SK-N-SH (cell line): ENCODE results near the gene PITPNB. TPM values are rescaled to one million over a fixed set of nuclear protein-coding genes. Genes with fewer than 3 reads are reported as not detected.
A peak's percentile ranks its signal among the peaks of the same experiment; 100 is the strongest.

Experiments used
- CTCF ChIA-PET: fragments of 300-600, 350-600 bp; formaldehyde crosslinking; extraction: SDS; loops from one replicate; lab custom pipeline; 2021; lab: Yijun Ruan, JAX
- POLR2A ChIA-PET: fragments of 350-600 bp; sonication (Branson Sonifier 250); formaldehyde crosslinking; extraction: SDS; loops from one replicate; lab custom pipeline; 2020; ENCODE audit warnings: antibody characterized with exemption, inconsistent platforms; lab: Yijun Ruan, JAX
- DNase-seq: peaks from one replicate; pipeline ENCODE4 v3.0.0; 2012
- H2AFZ ChIP-seq: fragments of 200-600 bp; sonication (generic); 2 replicates; pipeline ENCODE4 v1.8.1; 2016; ENCODE audit warnings: antibody characterized with exemption, mild to moderate bottlenecking, low read depth
- H3F3A ChIP-seq: fragments of 200-600 bp; sonication (generic); replicated peaks from 2 replicates; pipeline ENCODE3; 2016; ENCODE audit warnings: antibody characterized with exemption, mild to moderate bottlenecking; ENCODE audit not compliant: insufficient read depth
- H3K27ac ChIP-seq, 2 experiments: fragments of 200-500 bp in 1 of 2; fragments of 200-600 bp in 1 of 2; sonication (Bioruptor generic) in 1 of 2; sonication (generic), shearing (Covaris generic) in 1 of 2; 2 replicates each; pipeline versions ENCODE4 v1.5.1 to v1.6.1; 2014 to 2016; ENCODE audit warnings: low read depth in 2 of 2, inconsistent platforms in 1 of 2, low read length in 1 of 2, mild to moderate bottlenecking in 1 of 2, mixed read lengths in 1 of 2
- H3K27me3 ChIP-seq: fragments of 200-600 bp; sonication (generic), shearing (Covaris generic); 2 replicates; pipeline ENCODE4 v1.6.1; 2016; ENCODE audit warnings: mixed run types; ENCODE audit not compliant: insufficient read depth
- H3K36me3 ChIP-seq, 2 experiments: fragments of 200-500 bp in 1 of 2; fragments of 200-600 bp in 1 of 2; sonication (Bioruptor generic) in 1 of 2; sonication (generic) in 1 of 2; replicated peaks in 1 of 2; 2 replicates each; pipeline versions ENCODE3 to v1.5.1; 2014 to 2016; ENCODE audit warnings: low read length in 1 of 2, mild to moderate bottlenecking in 1 of 2; ENCODE audit not compliant: insufficient read depth in 2 of 2, control insufficient read depth in 1 of 2
- H3K4me1 ChIP-seq, 2 experiments: fragments of 200-500 bp in 1 of 2; fragments of 200-600 bp in 1 of 2; sonication (Bioruptor generic) in 1 of 2; sonication (generic), shearing (Covaris generic) in 1 of 2; 2 replicates each; pipeline versions ENCODE4 v1.5.1 to v1.6.1; 2014 to 2016; ENCODE audit warnings: low read depth in 1 of 2, low read length in 1 of 2, mixed run types in 1 of 2; ENCODE audit not compliant: insufficient read depth in 2 of 2, control insufficient read depth in 1 of 2
- H3K4me2 ChIP-seq: fragments of 200-600 bp; sonication (generic), shearing (Covaris generic); 2 replicates; pipeline ENCODE4 v1.6.1; 2017; ENCODE audit warnings: mixed run types
- H3K4me3 ChIP-seq, 2 experiments: fragments of 200-500 bp in 1 of 2; fragments of 200-600 bp in 1 of 2; sonication (Bioruptor generic) in 1 of 2; sonication (generic), shearing (Covaris generic) in 1 of 2; 2 replicates each; pipeline versions ENCODE4 v1.5.1 to v1.8.1; 2014 to 2016; ENCODE audit warnings: low read depth in 2 of 2, inconsistent platforms in 1 of 2, low read length in 1 of 2, mild to moderate bottlenecking in 1 of 2, mixed read lengths in 1 of 2, moderate library complexity in 1 of 2
- H3K79me2 ChIP-seq: fragments of 200-600 bp; sonication (generic); 2 replicates; pipeline ENCODE4 v1.8.1; 2017; ENCODE audit warnings: mild to moderate bottlenecking; ENCODE audit not compliant: insufficient read depth
- H3K9ac ChIP-seq: fragments of 200-600 bp; sonication (generic); 2 replicates; pipeline ENCODE4 v1.6.1; 2017; ENCODE audit warnings: mixed run types
- H3K9me2 ChIP-seq: fragments of 200-600 bp; sonication (generic); 2 replicates; pipeline ENCODE4 v1.6.1; 2017; ENCODE audit warnings: mixed run types
- H3K9me3 ChIP-seq: fragments of 200-600 bp; sonication (generic); 2 replicates; pipeline ENCODE4 v1.6.1; 2017; ENCODE audit warnings: mixed run types, mild to moderate bottlenecking, moderate library complexity
- H4K20me1 ChIP-seq: fragments of 200-600 bp; sonication (generic); 2 replicates; pipeline ENCODE4 v1.6.1; 2017; ENCODE audit warnings: mild to moderate bottlenecking, mixed run types; ENCODE audit not compliant: insufficient read depth
- CHD2 ChIP-seq: fragments of 150-350 bp; IDR thresholded peaks from 2 replicates; pipeline ENCODE4 v1.6.1; 2018; ENCODE audit warnings: low read length; ENCODE audit not compliant: partially characterized antibody
- EP300 ChIP-seq, 2 experiments: IDR thresholded peaks; 2 replicates each; pipeline versions ENCODE4 v1.4.0 to v1.6.1; 2012; ENCODE audit warnings: borderline replicate concordance in 1 of 2, low read depth in 1 of 2, low read length in 1 of 2
- FOSL2 ChIP-seq: IDR thresholded peaks from 2 replicates; pipeline ENCODE4 v1.4.0; 2012; ENCODE audit warnings: low read depth, mild to moderate bottlenecking, moderate library complexity, borderline replicate concordance
- FOXM1 ChIP-seq: IDR thresholded peaks from 2 replicates; pipeline ENCODE4 v1.4.0; 2012; ENCODE audit warnings: low read depth, mild to moderate bottlenecking
- GABPA ChIP-seq: IDR thresholded peaks from 2 replicates; pipeline ENCODE4 v1.4.0; 2012; ENCODE audit warnings: low read depth, mild to moderate bottlenecking
- GATA2 ChIP-seq: sonication (generic); formaldehyde crosslinking; IDR thresholded peaks from 2 replicates; pipeline ENCODE4 v1.5.0; 2020; ENCODE audit warnings: mild to moderate bottlenecking, missing genetic modification reagents
- IRF3 ChIP-seq: fragments of 150-350 bp; IDR thresholded peaks from 2 replicates; pipeline ENCODE4 v1.6.1; 2016; ENCODE audit warnings: mild to moderate bottlenecking, low read depth, low read length
- MXI1 ChIP-seq: IDR thresholded peaks from 2 replicates; pipeline ENCODE4 v1.6.1; 2012; ENCODE audit warnings: mild to moderate bottlenecking, low read depth, low read length, improper control_type of control experiment
- NRF1 ChIP-seq: IDR thresholded peaks from 2 replicates; pipeline ENCODE4 v1.6.1; 2012; ENCODE audit warnings: low read depth, mild to moderate bottlenecking, low read length
- PBX3 ChIP-seq: IDR thresholded peaks from 2 replicates; pipeline ENCODE4; 2012
- RFX5 ChIP-seq: IDR thresholded peaks from 2 replicates; pipeline ENCODE4 v1.6.1; 2012; ENCODE audit warnings: mild to moderate bottlenecking, improper control_type of control experiment, low read length
- RXRA ChIP-seq: IDR thresholded peaks from 2 replicates; pipeline ENCODE4 v1.4.0; 2012; ENCODE audit warnings: low read depth, mild to moderate bottlenecking, borderline replicate concordance
- SIN3A ChIP-seq: IDR thresholded peaks from 2 replicates; pipeline ENCODE4 v1.6.1; 2012; ENCODE audit warnings: low read depth, mild to moderate bottlenecking, low read length, moderate library complexity, borderline replicate concordance
- SMC3 ChIP-seq: IDR thresholded peaks from 2 replicates; pipeline ENCODE4 v1.6.1; 2012; ENCODE audit warnings: low read depth, low read length, improper control_type of control experiment
- TAF1 ChIP-seq: IDR thresholded peaks from 2 replicates; pipeline ENCODE4 v1.6.1; 2012; ENCODE audit warnings: low read depth, mild to moderate bottlenecking, low read length, moderate library complexity, borderline replicate concordance
- TEAD4 ChIP-seq: IDR thresholded peaks from 2 replicates; pipeline ENCODE4 v1.4.0; 2012; ENCODE audit warnings: mild to moderate bottlenecking, borderline replicate concordance; ENCODE audit not compliant: insufficient read depth
- USF2 ChIP-seq: fragments of 150-350 bp; IDR thresholded peaks from 2 replicates; pipeline ENCODE4 v1.6.1; 2017; ENCODE audit warnings: antibody characterized with exemption, low read length, low read depth, borderline replicate concordance
- YY1 ChIP-seq: IDR thresholded peaks from 2 replicates; pipeline ENCODE4 v1.4.0; 2012; ENCODE audit warnings: low read depth, mild to moderate bottlenecking
- WGBS: methylation state at CpG from one replicate; pipeline ENCODE4 v1.1.6; 2017; ENCODE audit warnings: low lambda C conversion rate; 5-methylcytosine and 5-hydroxymethylcytosine counted together
- polyA plus RNA-seq, 3 experiments: library from polyadenylated mRNA; depleted of rRNA; stranded (reverse); fragments of >200 nt; gene quantifications; 2 replicates each; pipeline ENCODE4 v1.2.3, GENCODE V29; 2012
- TF ChIP-seq, protein P1 (sequence below): fragments of 200-600 bp; sonication (generic); IDR thresholded peaks from 2 replicates; pipeline ENCODE4 v1.6.1; 2017; ENCODE audit warnings: antibody characterized with exemption, mild to moderate bottlenecking, moderate library complexity

PITPNB gene
- polyA plus RNA-seq, 1 of the 3 experiments (the other 2 are of a cell fraction) = 32.3 TPM

GRCh38 chr22:27853424-27853823 is 65.6 kb downstream of the PITPNB start:
- Histone ChIP-seq H3K27me3 (no peaks in the 10 kb centered on the region), H3K27ac (peak overlapping the region; percentile 31 to 99; a peak in 3 of 4 replicates), H3K9me3 (no peaks in the 10 kb centered on the region), H3K4me3 (no peak overlapping the region), H4K20me1 (no peaks in the 10 kb centered on the region), H3K4me2 (no peak overlapping the region), H3F3A (no peaks in the 10 kb centered on the region), H3K9ac (no peak overlapping the region), H3K36me3 (peaks cover 67 to 94% of the 10 kb centered on the region in 2 experiments), H2AFZ (no peak overlapping the region), H3K79me2 (peaks cover 8% of the 10 kb centered on the region; the same call in 1 of the 2 replicates), H3K4me1 (peaks cover 7 to 70% of the 10 kb centered on the region in 2 experiments; a peak in 3 of 4 replicates), H3K9me2 (no peaks in the 10 kb centered on the region)
- TF ChIP-seq MXI1 = 0 out of 2 replicates have a peak, but pooled peaks have one; percentile 58
- TF ChIP-seq EP300 (IDR thresholded peaks at IDR 0.05; ENCODE audit: borderline replicate concordance in 1 of 2, low read depth in 1 of 2, low read length in 1 of 2) = peak in 1 of 2 experiments; percentile 6; a peak in 1 of 4 replicates
- no peak for TF ChIP-seq TEAD4
- ChIA-PET CTCF (interaction anchor here (0.6 to 5.5 kb wide), 3 partner anchors 26 to 161 kb away, joined by 3 to 33 read pairs (median 3); no protein-coding TSS in a partner anchor), POLR2A (interaction anchor here (0.9 to 1.1 kb wide), 3 partner anchors 9 to 60 kb away, joined by 3 to 4 read pairs (median 3); no protein-coding TSS in a partner anchor)
- 75% methylated on average over 6 of the region's 6 CpGs for WGBS
- no peak for DNase-seq

- H3K4me3 ChIP-seq = no peak overlapping the region
- peak; percentile 74 for DNase-seq
- peaks cover 8% of the 10 kb centered on the region; the same call in 1 of the 2 replicates for H3K79me2 ChIP-seq
- H3K4me2 ChIP-seq = no peak overlapping the region
- peak overlapping the region; percentile 31 to 99; a peak in 3 of 4 replicates for H3K27ac ChIP-seq
- H2AFZ ChIP-seq = no peak overlapping the region
- H3K27me3 ChIP-seq = no peaks in the 10 kb centered on the region
- H3K4me1 ChIP-seq = peaks cover 7 to 62% of the 10 kb centered on the region in 2 experiments; a peak in 3 of 4 replicates
- no peaks in the 10 kb centered on the region for H3F3A ChIP-seq
- CTCF ChIA-PET = interaction anchor here (1.1 to 5.5 kb wide), 6 partner anchors 8 to 129 kb away, joined by 3 to 33 read pairs (median 4); no protein-coding TSS in a partner anchor
- WGBS = 47% methylated on average over 7 of the region's 7 CpGs
- POLR2A ChIA-PET = interaction anchor here (0.9 to 1.4 kb wide), 3 partner anchors 10 to 61 kb away, joined by 3 to 4 read pairs (median 4); no protein-coding TSS in a partner anchor
- peaks cover 61 to 81% of the 10 kb centered on the region in 2 experiments for H3K36me3 ChIP-seq
- H3K9me3 ChIP-seq = no peaks in the 10 kb centered on the region
- H4K20me1 ChIP-seq = no peaks in the 10 kb centered on the region
- no peaks in the 10 kb centered on the region for H3K9me2 ChIP-seq
- no peak overlapping the region for H3K9ac ChIP-seq
- TF ChIP-seq SIN3A (no peak), EP300 (IDR thresholded peaks at IDR 0.05; ENCODE audit: borderline replicate concordance in 1 of 2, low read depth in 1 of 2, low read length in 1 of 2) (peak in 1 of 2 experiments; percentile 96; a peak in 2 of 4 replicates), MXI1 (peak; percentile 89), RXRA (no peak), GABPA (no peak), RFX5 (no peak; the same call in 1 of the 2 replicates), SMC3 (no peak), GATA2 (peak; percentile 94), FOXM1 (no peak), TAF1 (no peak), YY1 (no peak), USF2 (no peak), NRF1 (no peak), IRF3 (no peak), FOSL2 (no peak), CHD2 (peak; percentile 91), PBX3 (no peak)
- TF ChIP-seq, protein P1, sequence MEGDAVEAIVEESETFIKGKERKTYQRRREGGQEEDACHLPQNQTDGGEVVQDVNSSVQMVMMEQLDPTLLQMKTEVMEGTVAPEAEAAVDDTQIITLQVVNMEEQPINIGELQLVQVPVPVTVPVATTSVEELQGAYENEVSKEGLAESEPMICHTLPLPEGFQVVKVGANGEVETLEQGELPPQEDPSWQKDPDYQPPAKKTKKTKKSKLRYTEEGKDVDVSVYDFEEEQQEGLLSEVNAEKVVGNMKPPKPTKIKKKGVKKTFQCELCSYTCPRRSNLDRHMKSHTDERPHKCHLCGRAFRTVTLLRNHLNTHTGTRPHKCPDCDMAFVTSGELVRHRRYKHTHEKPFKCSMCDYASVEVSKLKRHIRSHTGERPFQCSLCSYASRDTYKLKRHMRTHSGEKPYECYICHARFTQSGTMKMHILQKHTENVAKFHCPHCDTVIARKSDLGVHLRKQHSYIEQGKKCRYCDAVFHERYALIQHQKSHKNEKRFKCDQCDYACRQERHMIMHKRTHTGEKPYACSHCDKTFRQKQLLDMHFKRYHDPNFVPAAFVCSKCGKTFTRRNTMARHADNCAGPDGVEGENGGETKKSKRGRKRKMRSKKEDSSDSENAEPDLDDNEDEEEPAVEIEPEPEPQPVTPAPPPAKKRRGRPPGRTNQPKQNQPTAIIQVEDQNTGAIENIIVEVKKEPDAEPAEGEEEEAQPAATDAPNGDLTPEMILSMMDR = no peak
Observed at GRCh38 chr22:27851974-27852746, 66.9 kb downstream of the PITPNB start.
